ENCODE data around the gene USP6NL.

The USP6NL gene

DNA sequence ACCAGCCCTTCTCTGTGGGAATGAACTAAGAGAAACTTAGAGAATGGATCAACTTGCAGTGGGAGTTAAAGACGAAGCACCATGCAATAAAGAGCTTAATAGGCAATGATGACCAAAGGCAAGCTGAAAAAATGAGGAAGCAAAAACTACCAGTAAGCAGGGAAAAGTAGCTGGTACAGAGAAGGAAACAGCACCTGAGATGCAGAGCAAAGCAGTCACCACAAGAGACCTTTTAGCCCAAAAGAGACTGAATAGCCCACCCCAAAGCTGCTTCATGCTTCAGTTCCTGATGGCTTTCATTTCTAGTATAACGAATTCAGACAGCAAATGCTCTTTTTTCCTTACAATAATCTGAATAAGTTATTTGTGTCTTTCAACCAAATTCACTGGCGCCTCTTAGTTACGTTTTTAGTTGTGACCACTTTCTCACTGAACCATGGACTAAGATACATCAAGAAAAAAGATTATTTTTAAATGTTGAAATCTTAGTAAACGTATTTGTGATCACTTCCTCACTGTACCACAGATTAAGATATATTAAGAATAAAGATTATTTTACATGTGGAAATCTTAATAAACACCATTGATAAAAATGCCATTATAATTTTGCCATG, 76.0 kb downstream of the USP6NL start:
- Mint-ChIP-seq H3K4me1 (ENCODE audit: low read depth) (peaks cover 2% of the 10 kb centered on the region), H3K4me3 (no peak overlapping the region), H3K36me3 (ENCODE audit: low read depth) (no peaks in the 10 kb centered on the region), H3K27ac (no peak overlapping the region), H3K9me3 (no peaks in the 10 kb centered on the region), H3K27me3 (ENCODE audit: low read depth) (peaks cover 26% of the 10 kb centered on the region)

DNA sequence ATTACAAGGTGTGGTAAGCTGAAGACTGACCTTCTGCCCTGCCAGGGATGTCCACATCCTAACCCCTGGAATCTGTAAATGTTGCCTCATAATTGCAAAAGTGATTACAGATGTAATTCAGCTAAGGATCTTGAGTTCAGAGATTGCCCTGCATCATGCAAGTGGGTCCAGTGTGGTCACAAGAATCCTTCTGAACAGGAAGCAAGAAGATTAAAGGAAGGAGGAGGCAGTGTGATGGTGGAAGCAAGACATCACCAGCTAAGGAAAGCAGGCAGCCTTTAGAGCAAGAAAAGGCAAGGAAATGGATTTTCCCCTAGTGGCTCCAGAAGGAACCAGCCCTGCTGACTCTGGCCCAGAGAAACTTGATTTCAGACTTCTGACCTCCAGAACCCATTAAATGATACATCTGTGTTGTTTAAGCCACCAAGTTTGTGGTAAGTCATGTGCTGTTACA, 78.1 kb downstream of the USP6NL start:
- no peaks in the 10 kb centered on the region for H3K9me3 Mint-ChIP-seq
- no peaks in the 10 kb centered on the region for H3K4me1 Mint-ChIP-seq (ENCODE audit: low read depth)
- no peak overlapping the region for H3K4me3 Mint-ChIP-seq
- peaks cover 26% of the 10 kb centered on the region for H3K27me3 Mint-ChIP-seq (ENCODE audit: low read depth)
- no peak overlapping the region for H3K27ac Mint-ChIP-seq
- H3K36me3 Mint-ChIP-seq (ENCODE audit: low read depth) = no peaks in the 10 kb centered on the region

DNA sequence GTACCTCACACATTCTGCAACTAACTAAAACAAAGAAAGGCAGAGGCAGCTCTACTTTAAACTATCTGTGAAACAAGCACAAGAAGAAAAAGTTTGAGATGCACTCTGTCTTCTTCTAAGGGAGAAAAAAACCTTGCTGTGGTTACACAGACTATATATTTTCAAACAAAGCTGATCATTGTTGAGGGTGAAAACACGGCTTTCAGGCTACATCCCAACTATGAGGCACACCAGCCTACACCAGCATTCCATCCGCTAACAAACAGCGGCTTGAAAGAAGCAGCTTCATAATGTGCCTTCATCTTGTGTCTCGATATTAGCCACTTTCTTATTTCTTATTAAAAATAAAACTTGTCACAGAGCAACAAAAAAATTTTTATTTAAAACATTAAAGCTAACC, 79.1 kb downstream of the USP6NL start:
- peaks cover 4% of the 10 kb centered on the region for H3K4me1 Mint-ChIP-seq (ENCODE audit: low read depth)
- H3K4me3 Mint-ChIP-seq = no peak overlapping the region
- H3K36me3 Mint-ChIP-seq (ENCODE audit: low read depth) = no peaks in the 10 kb centered on the region
- H3K27ac Mint-ChIP-seq = no peak overlapping the region
- H3K9me3 Mint-ChIP-seq = no peaks in the 10 kb centered on the region
- peaks cover 26% of the 10 kb centered on the region for H3K27me3 Mint-ChIP-seq (ENCODE audit: low read depth)

DNA sequence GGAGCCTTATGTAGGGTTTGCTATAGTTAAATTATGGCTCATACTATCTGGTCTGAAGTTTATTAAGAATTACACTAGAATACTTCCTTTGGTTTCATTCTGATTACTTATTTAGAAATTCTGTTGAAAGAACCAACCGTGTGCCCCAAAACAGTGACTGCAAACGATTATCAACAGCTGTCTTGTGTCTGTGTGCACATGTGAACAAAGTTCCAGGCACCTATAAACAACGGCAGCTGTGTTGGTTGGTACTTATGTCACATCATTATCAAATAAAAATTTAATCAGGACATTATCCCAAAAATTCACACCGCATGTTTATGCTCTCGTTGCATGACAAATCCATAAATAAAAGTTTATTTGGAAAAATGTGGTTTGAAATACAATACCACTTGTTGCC, 80.6 kb downstream of the USP6NL start:
- H3K27ac Mint-ChIP-seq = no peak overlapping the region
- H3K4me3 Mint-ChIP-seq = no peak overlapping the region
- H3K4me1 Mint-ChIP-seq (ENCODE audit: low read depth) = peaks cover 4% of the 10 kb centered on the region

DNA sequence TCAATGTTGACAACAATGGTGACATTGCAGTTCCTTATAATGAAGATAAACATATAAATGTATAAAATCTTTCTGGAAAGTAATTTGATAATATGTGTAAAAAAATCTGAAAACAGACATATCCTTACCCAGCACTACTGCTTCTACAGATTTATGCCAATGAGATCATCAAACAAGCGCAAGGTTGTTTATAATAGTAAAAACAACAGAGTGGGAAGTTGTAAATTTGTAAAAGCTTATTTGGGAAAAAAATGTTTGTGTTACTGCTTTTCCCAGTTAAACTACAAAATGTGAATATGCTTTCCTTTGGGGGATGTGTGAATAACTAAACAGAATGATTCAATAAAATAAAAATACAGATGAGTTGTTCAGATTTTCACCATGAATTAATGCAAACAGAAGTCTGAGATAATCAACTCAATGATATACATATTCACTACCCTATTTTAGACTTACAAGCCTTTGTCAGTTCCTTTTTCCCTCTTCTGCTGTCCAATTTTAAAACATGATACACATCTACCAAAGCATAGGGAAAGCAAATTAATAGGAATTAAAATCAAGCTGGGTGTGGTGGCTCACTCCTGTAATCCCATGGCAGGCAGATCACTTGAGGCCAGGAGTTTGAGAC, 82.1 kb downstream of the USP6NL start:
- no peak overlapping the region for H3K4me3 Mint-ChIP-seq
- H3K4me1 Mint-ChIP-seq (ENCODE audit: low read depth) = peaks cover 4% of the 10 kb centered on the region
- no peak overlapping the region for H3K27ac Mint-ChIP-seq
- H3K9me3 Mint-ChIP-seq = no peaks in the 10 kb centered on the region
- H3K36me3 Mint-ChIP-seq (ENCODE audit: low read depth) = no peaks in the 10 kb centered on the region
- peaks cover 14% of the 10 kb centered on the region for H3K27me3 Mint-ChIP-seq (ENCODE audit: low read depth)

More for the DNA sequence above, 80.6 kb downstream of the USP6NL start:
- Mint-ChIP-seq H3K36me3 (ENCODE audit: low read depth) (no peaks in the 10 kb centered on the region), H3K27me3 (ENCODE audit: low read depth) (peaks cover 23% of the 10 kb centered on the region), H3K9me3 (no peaks in the 10 kb centered on the region)

DNA sequence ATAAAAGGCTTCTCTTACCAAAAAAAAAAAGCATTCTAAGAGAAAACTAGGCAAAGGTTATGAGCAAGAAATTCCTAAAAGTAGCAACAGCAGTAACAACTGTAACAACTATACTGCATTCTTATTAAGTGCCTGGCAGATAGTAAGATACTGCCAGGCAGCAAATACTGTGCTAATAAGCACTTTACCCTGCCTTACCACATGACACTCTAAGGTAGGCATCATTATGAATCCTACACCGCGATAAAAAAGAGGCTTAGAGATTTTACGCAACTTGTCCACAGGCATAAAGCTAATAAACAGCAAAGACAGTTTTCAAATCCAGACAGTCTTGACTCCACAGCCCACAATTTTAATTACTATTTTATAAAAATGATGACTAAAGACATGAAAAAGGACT, 83.2 kb downstream of the USP6NL start:
- Mint-ChIP-seq H3K27ac (no peak overlapping the region), H3K27me3 (ENCODE audit: low read depth) (peaks cover 9% of the 10 kb centered on the region), H3K4me3 (no peak overlapping the region), H3K4me1 (ENCODE audit: low read depth) (peaks cover 4% of the 10 kb centered on the region), H3K9me3 (no peaks in the 10 kb centered on the region), H3K36me3 (ENCODE audit: low read depth) (no peaks in the 10 kb centered on the region)

DNA sequence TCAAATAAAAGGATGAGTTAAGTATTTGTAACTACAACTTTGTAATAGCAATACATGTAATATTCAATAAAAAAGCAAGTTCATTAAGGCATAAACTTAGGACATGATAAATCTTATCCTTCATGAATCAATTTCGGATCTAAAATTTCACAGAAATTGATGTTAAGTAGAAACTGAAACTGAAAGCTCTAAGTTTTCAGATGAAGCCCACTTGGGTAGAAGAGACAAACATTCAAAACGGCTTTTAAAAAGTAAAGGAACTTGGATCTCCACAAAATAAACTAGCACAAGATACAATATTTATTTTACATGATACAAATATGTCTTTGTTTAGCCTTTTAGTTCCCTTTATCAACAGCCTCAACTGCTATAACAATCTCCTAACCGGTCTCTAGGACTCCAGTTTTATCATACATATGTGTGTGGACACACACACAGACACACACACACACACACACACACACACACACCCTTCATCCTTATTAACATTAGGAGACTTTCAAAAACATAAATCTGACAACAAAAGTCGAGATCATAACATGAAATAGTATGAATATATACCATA, 83.7 kb downstream of the USP6NL start:
- no peak overlapping the region for H3K27ac Mint-ChIP-seq
- H3K27me3 Mint-ChIP-seq (ENCODE audit: low read depth) = peaks cover 9% of the 10 kb centered on the region
- no peak overlapping the region for H3K4me3 Mint-ChIP-seq
- H3K4me1 Mint-ChIP-seq (ENCODE audit: low read depth) = peaks cover 4% of the 10 kb centered on the region
- no peaks in the 10 kb centered on the region for H3K36me3 Mint-ChIP-seq (ENCODE audit: low read depth)
- no peaks in the 10 kb centered on the region for H3K9me3 Mint-ChIP-seq

DNA sequence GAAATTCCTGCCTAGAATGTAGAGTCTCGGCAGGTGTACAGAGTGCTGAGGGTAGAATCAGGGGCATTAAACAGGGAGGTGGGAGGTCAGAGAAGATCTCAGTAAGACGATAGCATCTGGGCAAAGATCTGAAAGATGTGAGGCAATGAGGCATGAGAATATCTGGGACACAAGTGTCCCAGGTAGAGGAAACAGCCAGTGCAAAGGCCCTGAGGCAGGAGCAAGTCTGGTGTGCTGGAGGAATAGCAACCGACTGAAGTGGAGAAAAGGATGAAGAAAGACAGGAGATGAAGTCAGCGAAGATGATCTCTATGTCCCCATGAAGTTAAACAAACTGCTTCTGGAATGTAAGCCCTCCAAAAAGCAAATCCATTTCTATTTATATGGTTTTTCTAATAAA, 84.4 kb downstream of the USP6NL start:
- Mint-ChIP-seq H3K4me1 (ENCODE audit: low read depth) (peaks cover 4% of the 10 kb centered on the region), H3K36me3 (ENCODE audit: low read depth) (no peaks in the 10 kb centered on the region), H3K9me3 (no peaks in the 10 kb centered on the region), H3K27me3 (ENCODE audit: low read depth) (peaks cover 12% of the 10 kb centered on the region), H3K27ac (no peak overlapping the region), H3K4me3 (no peak overlapping the region)

DNA sequence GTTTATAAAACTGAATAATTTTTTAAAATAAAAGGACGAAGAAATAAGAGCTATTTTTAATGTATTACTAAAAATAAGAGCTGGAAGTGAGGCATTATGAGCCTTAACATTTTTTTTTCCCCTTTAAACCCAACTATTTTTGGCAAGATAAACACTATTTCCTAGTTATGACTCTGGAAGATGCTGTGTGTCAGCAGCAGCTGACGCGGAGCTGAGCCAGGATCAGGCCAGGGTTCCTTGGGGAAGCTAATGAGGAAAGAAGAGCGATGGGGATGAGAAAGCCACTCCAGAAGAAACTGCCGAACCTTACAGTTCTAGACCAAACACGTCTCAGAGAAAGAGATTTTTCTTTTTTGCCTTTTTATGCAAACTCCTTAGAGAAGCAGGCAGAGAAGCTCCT, 85.9 kb downstream of the USP6NL start:
- Mint-ChIP-seq H3K36me3 (ENCODE audit: low read depth) (no peaks in the 10 kb centered on the region), H3K9me3 (no peaks in the 10 kb centered on the region), H3K4me1 (ENCODE audit: low read depth) (peaks cover 4% of the 10 kb centered on the region), H3K27ac (no peak overlapping the region), H3K4me3 (no peak overlapping the region), H3K27me3 (ENCODE audit: low read depth) (peaks cover 16% of the 10 kb centered on the region)

DNA sequence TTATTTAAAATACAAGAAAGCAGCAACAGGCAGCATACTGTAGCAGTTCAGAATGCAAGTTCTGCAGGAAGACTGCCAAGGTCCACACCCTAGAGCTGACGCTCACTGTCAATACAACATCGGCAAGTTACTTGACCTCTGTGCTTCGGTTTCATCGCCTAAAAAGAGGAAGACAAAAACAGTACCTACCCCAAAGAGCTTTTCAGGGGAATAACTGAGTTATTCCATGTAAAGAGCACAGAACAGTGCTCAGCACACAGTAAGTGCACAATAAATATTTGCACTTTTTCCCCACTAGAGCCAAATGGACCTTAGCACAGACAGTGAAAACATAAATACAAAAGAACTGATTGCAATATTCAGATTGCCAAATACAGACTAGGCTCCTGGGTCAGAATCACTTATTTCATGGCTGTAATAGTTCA, 88.6 kb downstream of the USP6NL start:
- H3K4me3 Mint-ChIP-seq = no peak overlapping the region
- H3K27ac Mint-ChIP-seq = no peak overlapping the region
- peaks cover 1% of the 10 kb centered on the region for H3K4me1 Mint-ChIP-seq (ENCODE audit: low read depth)
- H3K27me3 Mint-ChIP-seq (ENCODE audit: low read depth) = peaks cover 27% of the 10 kb centered on the region
- H3K36me3 Mint-ChIP-seq (ENCODE audit: low read depth) = no peaks in the 10 kb centered on the region
- no peaks in the 10 kb centered on the region for H3K9me3 Mint-ChIP-seq

DNA sequence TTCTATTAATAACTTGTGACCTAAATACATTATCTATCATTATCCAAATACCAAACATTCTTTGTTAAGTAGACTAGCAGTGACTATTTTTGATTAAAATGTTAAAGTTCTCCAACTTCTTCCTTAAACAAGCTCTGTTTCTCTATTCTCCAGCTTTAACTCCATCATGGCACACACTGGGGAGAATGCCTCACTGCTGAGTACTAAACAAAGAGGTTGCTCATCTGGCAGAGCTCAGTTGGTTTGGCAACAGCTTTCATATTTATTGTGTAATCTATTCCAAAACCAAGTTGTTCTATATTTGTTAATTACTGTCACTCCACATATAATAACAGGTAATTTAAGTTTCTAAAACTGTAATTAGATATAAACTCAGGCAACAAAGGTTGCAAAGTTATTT, 89.6 kb downstream of the USP6NL start:
- no peaks in the 10 kb centered on the region for H3K36me3 Mint-ChIP-seq (ENCODE audit: low read depth)
- H3K4me1 Mint-ChIP-seq (ENCODE audit: low read depth) = peaks cover 7% of the 10 kb centered on the region
- H3K9me3 Mint-ChIP-seq = no peaks in the 10 kb centered on the region
- peaks cover 27% of the 10 kb centered on the region for H3K27me3 Mint-ChIP-seq (ENCODE audit: low read depth)
- no peak overlapping the region for H3K27ac Mint-ChIP-seq
- no peak overlapping the region for H3K4me3 Mint-ChIP-seq

DNA sequence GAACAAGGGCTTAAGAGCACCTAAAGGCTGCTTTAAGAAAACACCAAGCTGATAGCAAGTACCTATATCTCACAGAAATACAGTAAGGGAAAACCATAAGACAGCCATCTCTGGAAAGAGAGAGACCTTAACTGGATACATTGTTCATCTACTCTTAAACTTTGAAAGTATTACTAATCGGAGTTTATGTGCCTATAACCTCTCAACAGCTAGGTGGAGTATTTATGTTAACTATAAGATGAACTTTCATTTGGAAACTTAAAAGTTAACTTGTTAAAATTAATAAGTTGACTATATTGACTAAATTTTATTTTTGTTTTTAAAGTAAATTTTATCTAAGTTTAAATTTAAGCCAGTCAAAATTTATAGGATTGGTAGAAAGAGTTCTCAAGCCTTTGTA, 90.6 kb downstream of the USP6NL start:
- Mint-ChIP-seq H3K27me3 (ENCODE audit: low read depth) (peaks cover 25% of the 10 kb centered on the region), H3K36me3 (ENCODE audit: low read depth) (no peaks in the 10 kb centered on the region)

DNA sequence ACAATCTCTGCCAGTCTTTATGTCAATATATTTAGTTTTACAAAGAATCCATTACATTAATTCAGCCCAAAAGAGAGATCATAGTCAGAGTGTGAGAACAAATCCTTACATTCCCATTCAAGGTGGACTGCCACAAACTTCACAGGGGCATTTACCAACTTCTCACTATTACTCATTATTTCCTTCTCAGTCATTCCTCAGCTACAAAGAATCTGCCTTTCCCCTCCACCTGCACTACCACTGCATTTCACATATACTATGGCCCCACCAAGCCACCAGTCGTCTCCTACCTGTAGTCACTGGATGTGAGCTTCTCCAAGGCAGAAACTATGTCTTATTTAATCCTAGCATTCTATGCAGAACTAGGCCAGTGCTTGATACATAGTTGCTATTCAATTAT, 94.3 kb downstream of the USP6NL start:
- peaks cover 18% of the 10 kb centered on the region for H3K4me1 Mint-ChIP-seq (ENCODE audit: low read depth)
- no peaks in the 10 kb centered on the region for H3K36me3 Mint-ChIP-seq (ENCODE audit: low read depth)
- H3K27me3 Mint-ChIP-seq (ENCODE audit: low read depth) = peaks cover 36% of the 10 kb centered on the region
- H3K9me3 Mint-ChIP-seq = no peaks in the 10 kb centered on the region
- H3K4me3 Mint-ChIP-seq = no peak overlapping the region
- H3K27ac Mint-ChIP-seq = peak overlapping the region; percentile 35

More for the DNA sequence above, 90.6 kb downstream of the USP6NL start:
- Mint-ChIP-seq H3K9me3 (no peaks in the 10 kb centered on the region), H3K4me1 (ENCODE audit: low read depth) (peaks cover 14% of the 10 kb centered on the region), H3K27ac (no peak overlapping the region), H3K4me3 (no peak overlapping the region)

DNA sequence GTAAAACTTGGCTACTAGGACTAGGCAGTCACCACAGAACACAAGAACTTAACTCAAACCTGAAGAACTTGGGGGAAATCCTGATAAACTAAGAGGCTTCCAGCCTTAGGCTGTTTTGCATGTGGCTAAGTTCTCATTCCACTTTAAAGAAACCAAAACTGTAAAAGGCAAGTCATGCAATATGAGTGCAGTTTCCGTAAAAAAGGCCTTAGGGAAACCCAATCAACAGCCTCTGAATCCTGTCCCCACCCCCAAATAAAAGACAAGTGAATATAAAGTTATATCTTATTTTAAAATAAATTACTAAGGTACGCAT, 95.1 kb downstream of the USP6NL start:
- H3K27ac Mint-ChIP-seq = no peak overlapping the region
- H3K36me3 Mint-ChIP-seq (ENCODE audit: low read depth) = no peaks in the 10 kb centered on the region
- H3K27me3 Mint-ChIP-seq (ENCODE audit: low read depth) = peaks cover 42% of the 10 kb centered on the region
- H3K9me3 Mint-ChIP-seq = no peaks in the 10 kb centered on the region
- H3K4me1 Mint-ChIP-seq (ENCODE audit: low read depth) = peaks cover 18% of the 10 kb centered on the region
- H3K4me3 Mint-ChIP-seq = no peak overlapping the region

DNA sequence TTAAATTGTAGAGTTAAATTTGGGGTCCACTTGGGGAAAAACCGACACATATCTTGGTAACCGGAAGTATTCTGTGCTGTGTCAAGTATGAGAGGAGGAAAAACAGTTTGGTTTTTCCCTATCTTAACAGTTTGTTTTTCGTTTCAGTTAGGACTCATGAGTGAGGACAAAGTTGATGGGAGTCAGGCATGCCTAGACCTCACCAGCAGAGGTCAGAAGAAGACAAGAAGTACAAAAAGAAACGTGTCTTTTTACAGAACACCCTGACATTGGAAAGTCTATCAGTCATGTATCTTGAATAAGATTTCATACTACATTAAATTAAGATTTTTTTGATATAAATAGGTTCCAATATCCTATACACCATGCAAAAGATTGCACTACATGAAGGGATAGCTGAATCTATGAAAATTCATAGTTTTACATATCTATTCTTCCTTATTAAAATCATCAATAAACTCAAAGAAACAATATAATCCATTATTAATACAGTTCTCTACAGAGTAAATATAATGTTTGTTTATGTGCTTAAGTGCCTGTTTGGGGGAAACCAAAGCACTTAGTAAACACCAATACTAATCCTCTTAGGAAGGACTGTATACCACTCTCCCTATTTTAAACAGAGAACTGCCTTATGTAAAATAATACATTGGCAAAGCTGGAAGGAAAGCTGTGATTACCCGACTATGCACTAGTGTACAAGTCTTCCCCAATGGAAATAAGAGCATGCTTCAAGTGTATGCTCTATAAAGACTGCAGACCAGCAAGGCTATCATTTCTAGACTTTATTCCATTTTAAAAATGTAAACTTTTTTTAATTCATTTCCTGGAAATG, 95.6 kb downstream of the USP6NL start:
- Mint-ChIP-seq H3K4me1 (ENCODE audit: low read depth) (peaks cover 18% of the 10 kb centered on the region), H3K4me3 (no peak overlapping the region), H3K36me3 (ENCODE audit: low read depth) (no peaks in the 10 kb centered on the region), H3K27me3 (ENCODE audit: low read depth) (peaks cover 44% of the 10 kb centered on the region), H3K9me3 (no peaks in the 10 kb centered on the region), H3K27ac (no peak overlapping the region)
